B cell (primary cell): ENCODE data around the gene RPL22. TPM values are rescaled to one million over a fixed set of nuclear protein-coding genes. Genes with fewer than 3 reads are reported as not detected.

Source experiments
- ATAC-seq: fragments of 200-7000 bp; cut with Tn5 transposase; one replicate; pipeline ENCODE4 v1.10.0; 2021; ENCODE audit warnings: low read depth, mild to moderate bottlenecking, moderate number of reproducible peaks, moderate library complexity
- CTCF ChIA-PET: fragments of 350-600 bp; sonication (Branson Sonifier 250); formaldehyde crosslinking; loops from one replicate; lab custom pipeline; 2021; ENCODE audit warnings: antibody characterized with exemption, inconsistent platforms; lab: Charles Lee
- POLR2A ChIA-PET: fragments of 350-600 bp; sonication (Branson Sonifier 250); formaldehyde crosslinking; loops from one replicate; lab custom pipeline; 2021; ENCODE audit warnings: antibody characterized with exemption; lab: Charles Lee
- DNase-seq: peaks from one replicate; pipeline ENCODE4 v3.0.0; 2013
- H2AFZ ChIP-seq: 2 replicates; pipeline ENCODE4 v1.6.1; 2012; ENCODE audit warnings: mild to moderate bottlenecking, low read depth, low read length; ENCODE audit not compliant: insufficient read depth, poor library complexity, severe bottlenecking
- H3K27ac ChIP-seq, 2 donors: 1 replicate in 1 of 2; 2 replicates in 1 of 2; pipeline ENCODE4 v1.5.1; 2012 to 2013; ENCODE audit warnings: low read length in 2 of 2, mild to moderate bottlenecking in 2 of 2, moderate library complexity in 1 of 2
- H3K27me3 ChIP-seq, 4 experiments: fragments of 200-600 bp in 1 of 4; sonication (generic) in 1 of 4; replicated peaks in 1 of 4; 1 replicate in 2 of 4; 2 replicates in 2 of 4; pipeline versions ENCODE4 v1.6.1 to v1.7.0; 2013 to 2016; ENCODE audit warnings: low read length in 3 of 4, mild to moderate bottlenecking in 2 of 4, mixed read lengths in 1 of 4, moderate library complexity in 1 of 4; ENCODE audit not compliant: insufficient read depth in 4 of 4, control insufficient read depth in 3 of 4; ENCODE audit errors: control extremely low read depth in 1 of 4
- H3K36me3 ChIP-seq, 2 experiments: replicated peaks in 1 of 2; 1 replicate in 1 of 2; 2 replicates in 1 of 2; pipeline versions ENCODE4 v1.6.1 to v1.7.1; 2013; ENCODE audit warnings: low read length in 1 of 2; ENCODE audit not compliant: insufficient read depth in 2 of 2, control insufficient read depth in 1 of 2; ENCODE audit errors: control extremely low read depth in 1 of 2, extremely low read depth in 1 of 2
- H3K4me1 ChIP-seq, 2 donors: fragments of 200-600 bp in 1 of 2; sonication (generic) in 1 of 2; 1 replicate in 1 of 2; 2 replicates in 1 of 2; pipeline versions ENCODE4 v1.5.1 to v1.6.1; 2013 to 2017; ENCODE audit warnings: low read length in 2 of 2; ENCODE audit not compliant: control insufficient read depth in 2 of 2, insufficient read depth in 2 of 2
- H3K4me2 ChIP-seq: replicated peaks from 2 replicates; pipeline ENCODE3; 2012; ENCODE audit warnings: mild to moderate bottlenecking, low read depth, low read length; ENCODE audit not compliant: poor library complexity, severe bottlenecking
- H3K4me3 ChIP-seq, 5 experiments: fragments of 200-600 bp in 1 of 5; sonication (generic) in 1 of 5; 1 replicate in 3 of 5; 2 replicates in 2 of 5; pipeline versions ENCODE4 v1.5.1 to v1.7.0; 2011 to 2016; ENCODE audit warnings: low read length in 4 of 5, mild to moderate bottlenecking in 4 of 5, low read depth in 2 of 5, control low read depth in 1 of 5, moderate library complexity in 1 of 5; ENCODE audit not compliant: insufficient read depth in 1 of 5; ENCODE audit errors: control extremely low read depth in 1 of 5, extremely low read depth in 1 of 5
- H3K79me2 ChIP-seq: fragments of 200-600 bp; sonication (generic); one replicate; pipeline ENCODE4 v1.6.0; 2016; ENCODE audit warnings: low read length; ENCODE audit not compliant: control insufficient read depth, insufficient read depth
- H3K9ac ChIP-seq: fragments of 200-600 bp; sonication (generic); 2 replicates; pipeline ENCODE4 v1.6.1; 2017; ENCODE audit warnings: mild to moderate bottlenecking, low read length, moderate library complexity
- H3K9me3 ChIP-seq, 3 donors: one replicate each; pipeline versions ENCODE4 v1.6.1 to v1.7.1; 2013; ENCODE audit warnings: low read length in 2 of 3; ENCODE audit not compliant: control insufficient read depth in 2 of 3, insufficient read depth in 1 of 3; ENCODE audit errors: control extremely low read depth in 1 of 3
- H4K20me1 ChIP-seq: 2 replicates; pipeline ENCODE4 v1.6.0; 2012; ENCODE audit warnings: mild to moderate bottlenecking, low read length; ENCODE audit not compliant: insufficient read depth, control insufficient read depth, poor library complexity, severe bottlenecking
- H3K27ac Mint-ChIP-seq: one replicate; pipeline ENCODE4 v1.8.0; 2021; ENCODE audit warnings: mixed read lengths
- H3K27me3 Mint-ChIP-seq: one replicate; pipeline ENCODE4 v1.8.0; 2021; ENCODE audit warnings: mixed read lengths
- H3K4me1 Mint-ChIP-seq: one replicate; pipeline ENCODE4 v1.8.0; 2021; ENCODE audit warnings: mixed read lengths
- H3K4me3 Mint-ChIP-seq: one replicate; pipeline ENCODE4 v1.8.0; 2021; ENCODE audit warnings: mixed read lengths
- H3K9me3 Mint-ChIP-seq: one replicate; pipeline ENCODE4 v1.8.0; 2022; ENCODE audit warnings: mixed read lengths; ENCODE audit not compliant: insufficient read depth
- EZH2 ChIP-seq: IDR thresholded peaks from 2 replicates; pipeline ENCODE4 v1.6.1; 2012; ENCODE audit warnings: borderline replicate concordance, low read depth, mild to moderate bottlenecking, moderate library complexity, low read length; ENCODE audit not compliant: insufficient read depth, poor library complexity, severe bottlenecking
- WGBS: methylation state at CpG from one replicate; pipeline ENCODE4 v1.1.5; 2013; ENCODE audit warnings: missing lambda C conversion rate; ENCODE audit not compliant: insufficient coverage; 5-methylcytosine and 5-hydroxymethylcytosine counted together
- intact Hi-C: fragments of 100-400 bp; cut with micrococcal nuclease; formaldehyde crosslinking; loops from one replicate; pipeline ENCODE4 v1.10.0; 2022
- polyA plus RNA-seq: library from polyadenylated mRNA; depleted of rRNA; stranded (reverse); fragments of >200 nt; gene quantifications from 2 replicates; pipeline ENCODE4 v1.2.3, GENCODE V29; 2012
- total RNA-seq, 2 donors: library from RNA; stranded (reverse); fragments of 120-200 nt in 1 of 2; gene quantifications; 1 replicate in 1 of 2; 2 replicates in 1 of 2; pipeline versions ENCODE4 v1.2.3 to v1.2.4, GENCODE V29; 2013 to 2022
- TF ChIP-seq, protein P1 (sequence below): fragments of 200-600 bp; IDR thresholded peaks from one replicate; pipeline ENCODE4 v1.8.0; 2022; ENCODE audit warnings: antibody characterized with exemption, mild to moderate bottlenecking

Gene RPL22
- total and polyA plus RNA-seq, 2 donors (not counting 1 experiment from before 2014, with no cell fraction given): 70.9 to 471 TPM

DNA sequence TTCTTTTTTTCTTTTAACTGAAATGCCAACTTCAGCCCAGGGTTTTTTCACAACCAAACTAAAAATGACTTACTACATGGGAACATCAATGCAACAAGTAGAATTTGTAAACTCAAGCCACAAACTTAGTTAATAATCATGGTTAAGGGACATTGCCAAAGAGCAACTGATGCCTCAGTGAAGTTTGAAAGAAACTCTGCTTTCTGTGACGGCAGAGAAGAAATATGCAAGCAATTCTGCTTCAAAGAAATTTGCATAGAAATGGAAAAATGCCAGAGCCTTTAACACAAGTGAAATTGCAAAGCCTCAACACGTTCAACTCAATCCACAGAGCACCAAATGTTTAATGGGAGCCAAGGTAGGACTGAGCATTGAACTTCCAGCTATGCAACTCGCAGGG is 14.2 kb downstream of the RPL22 start:
- H3K4me1 Mint-ChIP-seq: peaks cover 16% of the 10 kb centered on the region
- H3K79me2 ChIP-seq: peaks cover 5% of the 10 kb centered on the region
- no peak for DNase-seq
- peaks cover 0 to 14% (median 5%) of the 10 kb centered on the region in 4 experiments for H3K27me3 ChIP-seq
- TF ChIP-seq EZH2: no peak
- TF ChIP-seq, protein P1, sequence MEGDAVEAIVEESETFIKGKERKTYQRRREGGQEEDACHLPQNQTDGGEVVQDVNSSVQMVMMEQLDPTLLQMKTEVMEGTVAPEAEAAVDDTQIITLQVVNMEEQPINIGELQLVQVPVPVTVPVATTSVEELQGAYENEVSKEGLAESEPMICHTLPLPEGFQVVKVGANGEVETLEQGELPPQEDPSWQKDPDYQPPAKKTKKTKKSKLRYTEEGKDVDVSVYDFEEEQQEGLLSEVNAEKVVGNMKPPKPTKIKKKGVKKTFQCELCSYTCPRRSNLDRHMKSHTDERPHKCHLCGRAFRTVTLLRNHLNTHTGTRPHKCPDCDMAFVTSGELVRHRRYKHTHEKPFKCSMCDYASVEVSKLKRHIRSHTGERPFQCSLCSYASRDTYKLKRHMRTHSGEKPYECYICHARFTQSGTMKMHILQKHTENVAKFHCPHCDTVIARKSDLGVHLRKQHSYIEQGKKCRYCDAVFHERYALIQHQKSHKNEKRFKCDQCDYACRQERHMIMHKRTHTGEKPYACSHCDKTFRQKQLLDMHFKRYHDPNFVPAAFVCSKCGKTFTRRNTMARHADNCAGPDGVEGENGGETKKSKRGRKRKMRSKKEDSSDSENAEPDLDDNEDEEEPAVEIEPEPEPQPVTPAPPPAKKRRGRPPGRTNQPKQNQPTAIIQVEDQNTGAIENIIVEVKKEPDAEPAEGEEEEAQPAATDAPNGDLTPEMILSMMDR: no peak
- 81% methylated on average over 3 of the region's 3 CpGs for WGBS
- intact Hi-C loops: no loop called here
- no peak overlapping the region for H2AFZ ChIP-seq
- H3K4me3 ChIP-seq: no peak overlapping the region
- no peak overlapping the region for H3K9ac ChIP-seq
- H3K4me2 ChIP-seq: no peak overlapping the region
- peaks cover 40% of the 10 kb centered on the region for H4K20me1 ChIP-seq
- peaks cover 8 to 40% of the 10 kb centered on the region in 2 experiments for H3K36me3 ChIP-seq
- no peaks in the 10 kb centered on the region for H3K9me3 ChIP-seq
- ChIA-PET POLR2A (no interaction called here), CTCF (interaction anchor here (1.0 to 1.1 kb wide), 2 partner anchors 9 to 15 kb away, joined by 3 to 4 read pairs; partner anchors contain the start of gene RPL22)
- no peaks in the 10 kb centered on the region for H3K9me3 Mint-ChIP-seq
- peaks cover 15% of the 10 kb centered on the region for H3K27me3 Mint-ChIP-seq
- no peak overlapping the region for H3K27ac ChIP-seq
- ATAC-seq: no peak
- no peak overlapping the region for H3K27ac Mint-ChIP-seq
- H3K4me1 ChIP-seq: peaks cover 9 to 13% of the 10 kb centered on the region in 2 donors
- H3K4me3 Mint-ChIP-seq: no peak overlapping the region

GRCh38 chr1:6184083-6184783 is 15.2 kb downstream of the RPL22 start:
- no peak overlapping the region for H2AFZ ChIP-seq
- peaks cover 16% of the 10 kb centered on the region for H3K4me1 Mint-ChIP-seq
- no peaks in the 10 kb centered on the region for H3K79me2 ChIP-seq
- 85% methylated on average over 4 of the region's 13 CpGs for WGBS
- POLR2A ChIA-PET: no interaction called here
- peaks cover 5 to 32% of the 10 kb centered on the region in 2 experiments for H3K36me3 ChIP-seq
- CTCF ChIA-PET: no interaction called here
- H3K27me3 ChIP-seq: peaks cover 0 to 14% (median 5%) of the 10 kb centered on the region in 4 experiments
- H3K4me3 Mint-ChIP-seq: no peak overlapping the region
- H3K9me3 Mint-ChIP-seq: no peaks in the 10 kb centered on the region
- no peak for TF ChIP-seq EZH2
- TF ChIP-seq, protein P1: no peak
- H4K20me1 ChIP-seq: peaks cover 31% of the 10 kb centered on the region
- no peak for DNase-seq
- intact Hi-C loops: no loop called here
- no peak overlapping the region for H3K4me3 ChIP-seq
- ATAC-seq: no peak
- H3K27ac ChIP-seq: no peak overlapping the region
- no peaks in the 10 kb centered on the region for H3K9me3 ChIP-seq
- peaks cover 9 to 13% of the 10 kb centered on the region in 2 donors for H3K4me1 ChIP-seq
- H3K9ac ChIP-seq: no peak overlapping the region
- H3K4me2 ChIP-seq: no peak overlapping the region
- H3K27ac Mint-ChIP-seq: no peak overlapping the region
- H3K27me3 Mint-ChIP-seq: peaks cover 15% of the 10 kb centered on the region
